HG02840 (cell line): ENCODE results near the gene SYT15B.
A peak's percentile ranks its signal among the peaks of the same experiment; 100 is the strongest.
"Not testable (repeated sequence)": the region's sequence is repeated elsewhere in the genome, so short reads cannot be mapped to it uniquely, and the experiment has no call there.

Source experiments
- ATAC-seq: cut with Tn5 transposase; IDR thresholded peaks from one replicate; pipeline ENCODE4 v1.9.1; 2021; ENCODE audit warnings: mild to moderate bottlenecking, moderate library complexity, moderate number of reproducible peaks; ENCODE audit not compliant: unreplicated experiment, low FRiP score

The SYT15B gene

DNA sequence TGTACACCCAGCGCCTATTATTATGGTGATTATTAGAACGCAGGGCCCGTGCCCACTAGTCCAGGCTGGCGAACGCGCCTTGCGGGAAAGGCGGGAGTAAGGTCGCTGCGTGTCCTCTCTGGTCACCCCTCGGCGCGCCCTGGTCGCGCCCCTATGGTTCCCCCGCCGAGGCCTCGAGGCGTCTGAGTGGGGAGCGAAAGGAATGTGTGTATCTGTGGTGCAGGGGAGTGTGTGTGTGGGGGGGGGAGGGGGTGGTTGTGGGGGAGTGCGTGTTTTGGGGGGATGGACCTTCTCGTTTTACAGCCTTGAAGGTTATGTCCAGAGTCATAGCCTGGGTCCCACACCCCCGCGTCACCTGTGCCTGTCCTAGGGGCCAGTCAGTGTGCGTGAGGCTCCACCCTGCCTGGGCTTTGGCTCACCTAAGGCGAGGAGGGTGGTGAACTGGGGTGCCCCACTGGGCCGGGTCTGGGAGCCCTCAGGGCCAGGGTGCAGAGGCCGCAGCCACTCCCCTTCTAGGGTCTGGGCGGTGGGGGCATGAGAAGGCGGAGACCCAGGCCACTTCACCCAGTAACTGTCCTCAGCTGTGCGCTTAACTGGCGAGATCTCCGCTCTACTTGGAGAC is at the start of gene SYT15B:
Gene SYT15B, minus strand, starts transcription at position 39 of the 622 bp plus-strand sequence. CDS start 952 bp downstream, outside the sequence.
- not testable (repeated sequence) for ATAC-seq

GRCh38 chr10:47779590-47779989 is 16.2 kb upstream of the SYT15B start:
- ATAC-seq: not testable (repeated sequence)

- not testable (repeated sequence) for ATAC-seq
Measured at GRCh38 chr10:47775361-47776231, 12.2 kb upstream of the SYT15B start.

DNA sequence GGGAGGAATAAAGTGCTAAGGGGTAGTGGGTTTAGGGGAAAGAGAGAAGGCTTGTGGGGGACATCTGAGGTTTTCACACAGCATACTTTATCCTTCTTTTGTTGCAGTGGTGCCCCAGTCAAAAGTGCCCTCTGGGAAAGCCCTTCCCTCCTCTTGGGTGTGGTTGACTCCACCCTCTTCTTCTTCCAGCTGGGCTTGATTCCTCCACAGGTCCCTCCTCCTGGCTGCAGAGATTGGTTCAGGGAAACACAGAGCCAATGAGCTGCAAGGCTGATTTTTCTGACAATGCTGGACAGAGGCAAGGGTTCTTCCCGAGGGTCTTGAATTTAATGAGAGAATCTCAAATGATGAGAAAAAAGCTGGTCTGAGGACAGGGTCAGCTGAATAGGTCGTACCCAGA is 7.4 kb upstream of the SYT15B start:
- not testable (repeated sequence) for ATAC-seq

DNA sequence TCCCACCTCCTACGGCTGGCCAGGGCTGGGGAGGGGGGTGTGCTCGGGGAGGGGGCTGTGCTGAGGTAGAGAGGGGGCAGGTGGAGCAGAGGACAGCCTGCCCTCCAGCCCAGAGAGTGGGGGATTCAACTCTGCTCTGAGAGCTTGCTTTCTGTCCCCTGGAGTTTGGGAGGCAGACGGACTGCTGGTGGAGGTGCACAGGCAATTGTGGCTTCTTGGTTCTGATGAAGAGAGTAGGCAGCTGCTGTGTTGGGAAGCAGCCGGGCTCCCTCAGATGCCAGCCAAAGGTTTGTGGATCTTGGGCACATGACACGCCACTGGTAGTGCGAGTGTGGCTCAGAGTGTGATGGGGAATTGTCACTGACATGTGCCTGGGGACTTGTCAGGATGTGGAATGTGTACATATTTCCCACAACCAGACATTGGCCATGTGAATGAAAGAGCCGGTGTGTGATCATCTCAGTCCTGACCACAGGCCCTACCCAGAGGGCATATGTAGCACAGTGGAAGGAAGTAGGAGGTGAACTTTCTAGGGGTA is 5.3 kb upstream of the SYT15B start:
- not testable (repeated sequence) for ATAC-seq

DNA sequence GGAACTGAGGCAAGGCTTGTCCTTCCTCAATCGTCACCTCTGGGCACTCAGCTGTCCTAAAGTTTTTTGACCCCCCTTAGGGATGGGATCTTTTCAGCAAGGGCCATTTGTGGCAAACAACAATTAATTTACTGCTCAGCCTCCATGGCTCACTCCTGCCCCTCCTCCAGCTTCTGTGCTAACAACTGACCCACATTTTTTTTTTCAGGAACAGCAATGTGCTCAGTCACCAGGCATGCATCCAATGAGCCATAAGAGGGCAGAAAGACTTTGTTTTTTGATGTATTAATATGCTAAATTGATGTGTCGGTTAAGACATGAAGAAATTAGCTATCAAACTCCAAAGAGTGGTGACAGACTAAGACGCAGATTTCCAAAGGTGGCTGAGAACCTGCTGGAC is 4.7 kb upstream of the SYT15B start:
- not testable (repeated sequence) for ATAC-seq

GRCh38 chr10:47767236-47767635 is 3.8 kb upstream of the SYT15B start:
- not testable (repeated sequence) for ATAC-seq

GRCh38 chr10:47765232-47765631 is 1.8 kb upstream of the SYT15B start:
- not testable (repeated sequence) for ATAC-seq

GRCh38 chr10:47762674-47763553 is 478 bp downstream of the SYT15B start:
- not testable (repeated sequence) for ATAC-seq

- ATAC-seq: not testable (repeated sequence)
Measured at GRCh38 chr10:47758855-47759254, 4.5 kb downstream of the SYT15B start.

- not testable (repeated sequence) for ATAC-seq
Measured at GRCh38 chr10:47756169-47756568, 7.2 kb downstream of the SYT15B start.

DNA sequence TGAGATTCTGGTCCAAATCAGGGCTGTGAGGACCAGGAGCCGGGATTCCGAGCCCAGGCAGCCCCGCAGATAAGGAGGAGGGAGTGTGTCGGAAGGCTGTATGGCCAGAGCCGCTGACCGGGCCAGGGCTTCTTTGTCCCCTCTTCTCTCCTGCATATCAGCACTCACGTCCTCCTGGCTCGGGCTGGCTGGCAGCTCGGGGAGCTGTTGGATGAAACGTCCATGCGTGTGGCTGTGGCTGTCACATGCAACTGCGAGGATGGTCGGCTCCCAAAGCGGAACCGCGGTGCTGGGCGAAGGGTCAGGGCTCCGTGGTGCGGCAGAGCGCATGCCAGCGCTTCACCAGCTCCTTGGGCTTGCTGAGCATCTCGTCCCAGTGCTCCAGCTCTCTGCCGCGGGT is 9.5 kb downstream of the SYT15B start:
- ATAC-seq: not testable (repeated sequence)

DNA sequence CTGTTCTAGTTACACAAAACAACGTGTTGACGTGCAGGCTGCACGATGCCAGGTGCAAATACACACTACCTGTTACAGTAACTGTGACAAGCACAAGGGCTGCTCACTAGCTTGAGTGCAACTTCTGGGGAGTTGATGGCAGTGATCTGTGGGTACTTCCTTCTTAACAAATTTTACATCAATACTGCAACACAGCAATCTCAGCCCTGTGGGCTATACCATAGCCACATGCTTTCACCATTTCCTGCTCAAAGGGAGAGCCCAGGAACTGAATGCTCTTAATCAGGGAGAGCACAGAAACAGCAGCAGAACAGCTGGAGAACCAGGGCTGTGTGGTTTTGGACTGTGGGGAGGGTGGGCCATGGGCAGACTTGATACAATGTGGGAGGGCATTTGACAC is 10.2 kb downstream of the SYT15B start:
- not testable (repeated sequence) for ATAC-seq

DNA sequence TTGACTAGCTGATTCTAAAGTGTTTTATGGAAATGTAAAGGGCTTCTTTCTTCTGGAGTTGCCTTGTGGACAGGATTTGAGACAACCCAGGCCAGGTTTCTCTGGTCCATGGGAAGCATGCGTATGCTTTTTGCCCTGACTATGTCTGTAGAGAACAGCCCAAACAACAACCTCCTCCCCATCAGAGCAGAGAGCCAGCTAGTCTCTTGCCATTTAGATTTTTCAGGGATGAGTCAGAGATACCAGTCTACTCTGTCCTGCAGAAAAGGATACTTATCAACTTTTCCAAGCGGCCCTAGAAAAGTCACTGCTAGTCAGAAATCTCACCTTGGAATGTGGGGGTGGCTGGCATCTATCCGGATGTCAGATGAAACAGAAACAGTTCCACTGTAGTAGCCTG is 11.6 kb downstream of the SYT15B start:
- not testable (repeated sequence) for ATAC-seq

DNA sequence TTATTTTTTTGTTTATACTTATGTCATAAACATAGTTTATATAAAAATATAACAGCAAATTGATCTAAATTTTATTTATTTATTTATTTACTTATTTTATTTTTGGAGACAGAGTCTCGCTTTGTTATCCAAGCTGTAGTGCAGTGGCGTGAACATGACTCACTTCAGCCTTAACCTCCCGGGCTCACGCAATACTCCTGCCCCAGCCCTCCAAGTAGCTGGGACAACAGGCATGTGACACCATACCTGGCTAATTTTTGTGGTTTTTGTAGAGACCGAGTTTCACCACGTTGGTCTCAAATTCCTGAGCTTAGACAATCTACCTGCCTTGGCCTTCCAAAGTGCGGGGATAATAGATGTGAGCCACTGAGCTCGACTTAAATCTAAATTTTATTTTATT is 13.0 kb downstream of the SYT15B start:
- ATAC-seq: not testable (repeated sequence)

GRCh38 chr10:47746780-47747376 is 16.5 kb downstream of the SYT15B start:
- not testable (repeated sequence) for ATAC-seq

DNA sequence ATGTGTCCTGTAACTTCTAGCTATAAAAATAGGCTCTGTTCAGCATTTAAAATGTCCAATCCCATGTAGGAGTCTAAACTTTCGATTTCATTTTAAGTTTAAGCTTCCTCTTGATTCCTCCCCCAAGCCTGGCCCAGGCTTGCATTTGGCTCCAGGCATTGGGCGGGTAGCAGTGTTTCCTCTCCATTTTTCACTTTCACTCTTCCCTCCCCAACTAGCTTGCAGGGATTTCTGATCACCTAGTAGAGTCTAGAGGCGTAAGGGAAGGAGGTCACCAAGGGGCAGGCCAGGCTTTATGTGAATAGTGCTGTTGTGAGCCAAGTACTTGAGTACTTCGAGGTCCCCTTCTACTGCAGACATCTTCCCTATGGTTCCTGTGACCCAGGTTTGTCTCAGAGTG is 18.5 kb downstream of the SYT15B start:
- not testable (repeated sequence) for ATAC-seq

DNA sequence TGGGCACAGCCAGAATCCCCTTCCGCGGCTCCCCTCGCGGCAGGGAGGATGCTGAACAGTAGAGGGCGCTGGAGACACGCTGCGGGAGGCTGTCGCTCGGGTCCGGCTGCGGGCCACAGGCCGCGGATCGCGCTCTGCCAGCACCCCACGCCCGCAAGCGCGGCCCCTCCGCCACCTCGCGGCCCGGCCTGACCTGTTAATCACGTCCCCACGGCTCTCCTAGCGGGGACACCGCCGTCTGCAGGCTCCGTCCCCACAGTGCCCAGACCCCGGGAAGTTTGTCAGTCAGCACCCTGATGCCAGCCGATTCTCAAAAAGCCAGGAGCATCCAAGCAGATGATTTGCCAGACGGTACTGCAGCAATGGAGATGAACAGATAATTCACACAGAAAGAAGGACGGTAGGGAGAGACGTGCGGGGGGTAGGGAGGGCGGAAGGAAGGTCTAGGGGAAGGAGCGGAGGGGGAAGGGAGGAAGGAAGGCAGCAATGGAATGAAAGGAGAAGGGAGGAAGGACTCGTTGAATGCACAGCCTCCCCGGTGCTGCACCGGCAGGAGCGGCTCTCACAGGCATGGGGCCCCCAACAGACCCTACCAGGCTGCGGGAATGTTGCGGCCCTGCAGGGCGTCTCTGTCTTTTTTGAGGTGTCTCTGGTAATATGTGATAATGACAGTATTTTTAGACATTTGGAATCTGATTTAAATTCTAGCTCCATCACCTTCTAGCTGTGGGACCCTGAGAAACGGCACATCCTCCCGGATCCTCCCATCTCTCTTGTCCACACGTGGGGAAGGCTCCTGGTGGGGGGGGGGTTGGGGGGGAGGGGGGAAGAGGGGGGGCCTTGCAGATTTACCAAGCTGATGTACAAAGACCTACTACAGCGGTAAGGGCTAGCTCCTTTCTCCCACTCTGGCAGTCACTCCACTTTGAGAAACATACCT is 19.5 kb downstream of the SYT15B start:
- peak; percentile 72 for ATAC-seq

GRCh38 chr10:47740868-47741267 is 22.5 kb downstream of the SYT15B start:
- not testable (repeated sequence) for ATAC-seq
